ENCODE data around the gene SH3GLB1. TPM values are rescaled to one million over a fixed set of nuclear protein-coding genes. Genes with fewer than 3 reads are reported as not detected.

Gene SH3GLB1
- total RNA-seq, 1 experiment from 2014 or later: 36.6 TPM

GRCh38 chr1:86733340-86733739 is 29.0 kb downstream of the SH3GLB1 start:
- Histone ChIP-seq H2BK5ac (ENCODE audit: insufficient read length, low read length) (no peak overlapping the region), H3K79me2 (ENCODE audit: insufficient read depth, low read length) (no peaks in the 10 kb centered on the region), H3K4me2 (ENCODE audit: insufficient read depth, insufficient read length, low read length) (no peak overlapping the region), H3K27me3 (ENCODE audit: insufficient read depth, low read length) (no peaks in the 10 kb centered on the region), H4K8ac (replicated peaks; ENCODE audit: insufficient read length, low read depth, low read length) (no peak overlapping the region), H2BK12ac (ENCODE audit: insufficient read length, low read depth, low read length) (no peak overlapping the region), H4K91ac (ENCODE audit: insufficient read length, low read depth, low read length) (no peak overlapping the region), H2BK15ac (ENCODE audit: low read depth, low read length) (no peak overlapping the region), H3K18ac (ENCODE audit: insufficient read length, low read depth, low read length) (no peak overlapping the region), H3K9ac (ENCODE audit: extremely low read depth, insufficient read length, low read length) (no peak overlapping the region), H3K27ac (ENCODE audit: insufficient read length, low read depth, low read length) (no peak overlapping the region), H3K14ac (ENCODE audit: insufficient read depth, low read length) (no peak overlapping the region; the same call in 1 of the 2 replicates), H3K9me3 (ENCODE audit: control insufficient read depth, low read depth, low read length) (no peaks in the 10 kb centered on the region), H3K23me2 (ENCODE audit: insufficient read length, low read depth, low read length, poor library complexity, severe bottlenecking) (no peaks in the 10 kb centered on the region), H3K23ac (ENCODE audit: insufficient read length, low read depth, low read length) (no peak overlapping the region), H3K4ac (ENCODE audit: low read depth, low read length) (no peak overlapping the region), H3K79me1 (ENCODE audit: insufficient read depth, low read depth, low read length, poor library complexity, severe bottlenecking) (no peaks in the 10 kb centered on the region), H2BK120ac (ENCODE audit: low read depth, low read length, poor library complexity, severe bottlenecking) (no peak overlapping the region), H4K20me1 (ENCODE audit: control insufficient read depth, insufficient read depth, insufficient read length) (no peaks in the 10 kb centered on the region), H3K4me1 (ENCODE audit: insufficient read depth, low read length) (no peaks in the 10 kb centered on the region), H2AK5ac (ENCODE audit: insufficient read length, low read length) (no peak overlapping the region), H2AFZ (ENCODE audit: low read length) (no peak overlapping the region), H2BK20ac (ENCODE audit: low read depth, low read length, poor library complexity, severe bottlenecking) (no peak overlapping the region), H3K56ac (ENCODE audit: insufficient read length, low read depth, low read length) (no peak overlapping the region), H3T11ph (ENCODE audit: low read length) (no peak overlapping the region), H4K5ac (ENCODE audit: insufficient read length, low read depth, low read length) (no peak overlapping the region)
- Mint-ChIP-seq H3K4me3 (no peak overlapping the region), H3K4me1 (no peaks in the 10 kb centered on the region), H3K9me3 (no peaks in the 10 kb centered on the region), H3K27me3 (ENCODE audit: low read depth) (no peaks in the 10 kb centered on the region), H3K27ac (no peak overlapping the region), H3K36me3 (ENCODE audit: insufficient read depth in 1 of 3, low read depth in 3 of 3) (peaks cover 11 to 29% (median 26%) of the 10 kb centered on the region in 3 experiments; a peak in 6 of 7 replicates)
- TF ChIP-seq, protein P1, sequence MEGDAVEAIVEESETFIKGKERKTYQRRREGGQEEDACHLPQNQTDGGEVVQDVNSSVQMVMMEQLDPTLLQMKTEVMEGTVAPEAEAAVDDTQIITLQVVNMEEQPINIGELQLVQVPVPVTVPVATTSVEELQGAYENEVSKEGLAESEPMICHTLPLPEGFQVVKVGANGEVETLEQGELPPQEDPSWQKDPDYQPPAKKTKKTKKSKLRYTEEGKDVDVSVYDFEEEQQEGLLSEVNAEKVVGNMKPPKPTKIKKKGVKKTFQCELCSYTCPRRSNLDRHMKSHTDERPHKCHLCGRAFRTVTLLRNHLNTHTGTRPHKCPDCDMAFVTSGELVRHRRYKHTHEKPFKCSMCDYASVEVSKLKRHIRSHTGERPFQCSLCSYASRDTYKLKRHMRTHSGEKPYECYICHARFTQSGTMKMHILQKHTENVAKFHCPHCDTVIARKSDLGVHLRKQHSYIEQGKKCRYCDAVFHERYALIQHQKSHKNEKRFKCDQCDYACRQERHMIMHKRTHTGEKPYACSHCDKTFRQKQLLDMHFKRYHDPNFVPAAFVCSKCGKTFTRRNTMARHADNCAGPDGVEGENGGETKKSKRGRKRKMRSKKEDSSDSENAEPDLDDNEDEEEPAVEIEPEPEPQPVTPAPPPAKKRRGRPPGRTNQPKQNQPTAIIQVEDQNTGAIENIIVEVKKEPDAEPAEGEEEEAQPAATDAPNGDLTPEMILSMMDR (conservative IDR thresholded peaks at IDR 0.05): no peak
- WGBS (ENCODE audit: extremely low coverage, insufficient read length, low lambda C conversion rate): no CpG with 5 or more reads among the region's 2 CpGs
- no peak for DNase-seq

All from H9 (cell line).